Dermis blood vessel endothelial cell (primary cell): ENCODE measurements around the gene MUC2. TPM values are rescaled to one million over a fixed set of nuclear protein-coding genes. Genes with fewer than 3 reads are reported as not detected.
A peak's percentile ranks its signal among the peaks of the same experiment; 100 is the strongest.

Experiments
- DNase-seq: peaks from one replicate; pipeline ENCODE4 v3.0.0; 2010
- total RNA-seq: library from RNA; depleted of rRNA; stranded (reverse); fragments of >200 nt; gene quantifications from 2 replicates; pipeline ENCODE4 v1.2.3, GENCODE V29; 2014

The MUC2 gene
- total RNA-seq, 1 donor from 2014 or later: not detected

GRCh38 chr11:1036931-1037330 lies 37.7 kb upstream of the MUC2 start:
- no peak for DNase-seq

GRCh38 chr11:1037506-1038055 lies 37.1 kb upstream of the MUC2 start:
- DNase-seq: no peak

GRCh38 chr11:1038361-1038760 lies 36.3 kb upstream of the MUC2 start:
- DNase-seq: no peak

DNA sequence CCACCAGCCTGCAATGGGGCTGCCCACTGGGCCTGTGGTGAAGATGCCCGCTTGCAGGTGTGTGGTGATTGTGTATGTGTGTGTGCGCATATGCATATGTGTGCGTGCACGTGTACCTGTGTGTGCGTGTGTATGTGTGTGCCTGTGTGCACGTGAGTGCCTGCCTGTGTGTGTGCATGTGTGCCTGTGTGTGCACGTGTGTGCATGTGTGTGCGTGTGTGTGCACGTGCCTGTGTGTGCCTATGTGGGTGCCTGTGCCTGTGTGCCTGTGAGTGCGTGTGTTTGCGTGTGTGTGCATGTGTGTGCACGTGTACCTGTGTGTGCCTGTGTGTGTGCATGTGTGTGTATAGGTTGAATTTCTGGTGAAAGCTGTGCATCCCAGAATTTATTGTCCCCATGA lies 35.8 kb upstream of the MUC2 start:
- no peak for DNase-seq

- DNase-seq: no peak
Measured at GRCh38 chr11:1039481-1040427, 34.9 kb upstream of the MUC2 start.

DNA sequence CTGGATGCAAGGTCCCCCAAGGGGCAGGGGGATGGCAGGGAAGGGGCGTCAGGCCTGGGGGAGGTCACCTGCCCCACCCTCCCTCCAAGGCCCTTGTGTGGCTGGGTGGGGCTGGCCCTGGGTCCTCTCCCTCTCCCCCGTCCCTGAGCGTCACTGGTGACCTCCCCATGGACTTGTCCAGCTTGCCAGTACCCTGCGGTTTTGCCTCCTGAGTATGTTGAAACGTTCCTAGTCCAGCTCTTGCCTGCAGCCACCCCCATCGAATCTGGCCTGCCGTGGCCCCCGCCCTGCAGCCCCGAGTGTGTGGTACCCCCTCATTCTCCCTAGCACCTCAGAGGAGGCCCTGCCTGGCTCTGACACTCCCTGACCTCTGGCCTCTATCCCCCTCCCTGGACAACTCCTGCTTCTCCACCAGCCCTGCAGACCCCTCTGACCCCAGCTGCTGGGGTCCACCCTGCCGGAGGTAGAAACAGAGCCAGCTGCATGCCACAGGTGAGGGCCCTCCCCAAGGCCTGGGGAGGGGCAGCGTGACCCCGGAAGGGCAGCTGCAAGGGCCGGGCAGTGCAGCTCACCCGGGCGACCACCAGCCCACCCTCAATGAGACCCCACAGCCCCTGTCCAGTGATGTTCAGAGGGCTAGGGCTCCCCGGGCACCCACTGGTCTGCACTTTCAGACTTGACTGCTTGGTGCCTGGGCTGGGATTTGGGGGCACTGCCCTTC lies 34.1 kb upstream of the MUC2 start:
- DNase-seq: no peak

GRCh38 chr11:1041149-1041467 lies 33.6 kb upstream of the MUC2 start:
- DNase-seq: no peak

DNA sequence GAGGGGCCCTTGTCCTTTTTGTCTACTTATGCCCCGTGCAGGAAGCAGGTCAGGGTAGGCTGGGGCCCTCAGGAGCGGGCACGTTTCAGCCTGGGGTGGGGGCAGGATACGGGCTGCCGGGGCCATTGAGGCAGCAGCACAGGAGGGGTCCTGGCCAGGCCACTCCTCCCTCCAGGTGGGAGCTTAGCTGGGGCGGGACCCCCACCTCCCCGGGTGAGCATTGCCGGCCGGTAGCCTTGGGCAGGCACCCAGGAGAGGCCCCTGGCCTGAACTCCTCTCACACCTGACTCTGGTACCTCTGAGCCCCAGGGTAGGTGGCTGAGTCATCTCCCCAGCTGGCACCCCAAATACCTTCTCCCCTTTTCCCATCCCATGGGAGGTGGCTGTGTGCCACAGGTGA lies 33.2 kb upstream of the MUC2 start:
- DNase-seq: no peak

GRCh38 chr11:1041936-1042608 lies 32.6 kb upstream of the MUC2 start:
- no peak for DNase-seq

GRCh38 chr11:1042626-1043562 lies 31.8 kb upstream of the MUC2 start:
- no peak for DNase-seq

- DNase-seq: no peak
Measured at GRCh38 chr11:1043563-1044096, 31.0 kb upstream of the MUC2 start.

DNA sequence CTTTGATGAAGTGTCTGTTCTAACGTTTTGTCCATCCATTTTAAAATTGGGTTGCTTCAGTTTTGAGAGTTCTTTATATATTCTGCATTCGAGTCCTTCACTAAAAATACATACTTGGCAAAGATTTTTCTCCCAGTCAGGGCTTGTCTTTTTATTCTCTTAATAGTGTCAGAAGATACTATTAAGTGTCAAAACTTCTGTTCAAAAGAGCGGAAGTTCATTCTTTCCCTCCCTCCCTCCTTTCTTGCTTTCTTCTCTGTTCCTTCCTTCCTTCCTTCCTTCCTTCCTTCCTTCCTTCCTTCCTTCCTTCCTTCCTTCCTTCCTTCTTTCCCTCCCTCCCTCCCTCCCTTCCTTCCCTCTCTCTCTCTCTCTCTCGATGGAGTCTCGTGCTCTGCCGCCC lies 30.5 kb upstream of the MUC2 start:
- no peak for DNase-seq

- no peak for DNase-seq
Measured at GRCh38 chr11:1047595-1048156, 27.0 kb upstream of the MUC2 start.

GRCh38 chr11:1048375-1049070 lies 26.2 kb upstream of the MUC2 start:
- DNase-seq: no peak

DNA sequence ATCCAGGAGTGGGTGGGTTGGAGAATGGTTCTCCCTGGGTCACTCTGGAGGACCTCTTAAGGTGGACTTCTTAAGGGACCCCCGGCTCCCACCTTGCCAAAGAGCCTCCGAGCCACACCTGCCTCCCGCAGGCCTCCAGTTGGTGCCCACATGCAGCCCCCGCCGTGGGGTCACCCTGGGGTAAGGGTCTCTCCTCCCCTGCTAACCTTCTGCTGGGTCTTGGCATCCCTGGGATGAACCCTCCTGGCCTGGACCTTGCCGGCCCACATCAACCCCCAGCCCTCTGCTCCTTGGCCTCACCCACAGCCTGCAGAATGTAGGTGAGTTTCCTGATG lies 25.6 kb upstream of the MUC2 start:
- no peak for DNase-seq

DNA sequence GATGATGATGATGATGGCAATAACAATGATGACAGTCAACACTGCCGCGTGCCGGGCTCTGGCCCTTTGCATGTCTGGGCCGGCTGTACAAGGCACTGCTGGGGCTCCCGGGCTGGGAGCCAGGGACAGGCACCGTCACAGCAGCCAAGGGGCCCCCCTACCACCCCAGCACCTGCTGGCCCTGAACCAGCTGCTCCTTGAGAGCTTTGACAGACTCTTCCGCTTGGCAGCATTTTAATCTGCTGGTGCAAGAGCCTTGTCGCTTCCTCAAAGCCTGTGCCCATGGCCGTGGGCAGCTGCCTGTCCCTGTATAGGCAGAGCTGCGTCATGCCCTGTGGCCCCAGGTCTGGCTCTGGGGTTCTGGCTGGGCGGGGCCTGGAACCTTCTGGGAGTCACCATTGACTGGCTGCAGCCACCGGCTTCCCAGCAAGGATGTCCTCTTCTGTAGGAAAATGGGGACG lies 25.2 kb upstream of the MUC2 start:
- no peak for DNase-seq

GRCh38 chr11:1049911-1050580 lies 24.6 kb upstream of the MUC2 start:
- no peak for DNase-seq

DNA sequence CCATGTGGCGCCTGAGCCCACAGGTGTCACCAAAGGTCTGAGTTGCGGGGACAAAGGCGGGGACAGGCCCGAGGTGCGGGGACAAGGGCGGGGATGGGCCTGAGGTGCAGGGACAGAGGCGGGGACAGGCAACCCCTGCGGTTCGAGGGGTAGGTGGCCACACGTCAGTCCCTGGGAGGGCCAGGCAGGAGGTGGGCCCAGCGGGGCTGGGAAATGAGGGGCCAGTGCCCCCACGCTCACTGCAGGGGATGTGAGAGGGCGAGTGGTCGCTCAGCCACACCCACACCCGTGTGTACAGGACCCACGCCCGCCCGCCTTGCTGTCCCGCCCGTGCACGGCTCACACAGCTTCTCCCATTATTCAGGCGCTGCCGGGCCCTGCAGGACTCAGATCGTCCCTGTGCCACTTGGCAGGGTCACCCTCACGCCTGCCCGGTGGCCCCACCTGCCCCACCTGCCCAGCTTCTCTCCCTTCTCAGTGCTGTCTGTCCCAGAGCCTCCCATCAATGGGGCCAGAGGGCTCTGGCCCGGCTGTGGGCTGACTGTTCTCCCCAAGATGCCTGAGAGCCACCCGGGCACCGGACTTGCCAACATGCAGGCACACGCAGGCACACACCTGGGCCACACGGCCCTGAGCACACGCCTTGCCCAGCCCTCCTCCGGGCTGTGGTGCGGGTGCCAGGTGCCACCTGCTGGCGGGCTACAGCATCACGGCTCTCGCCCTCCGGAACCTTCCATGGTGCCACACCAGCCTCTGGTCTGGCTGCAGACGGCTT lies 23.9 kb upstream of the MUC2 start:
- DNase-seq: peak; percentile 81

GRCh38 chr11:1051356-1052132 lies 23.1 kb upstream of the MUC2 start:
- DNase-seq: no peak
